Cardiac muscle cell (in vitro differentiated cells and primary cell): ENCODE data around the gene NXPH4. TPM values are rescaled to one million over a fixed set of nuclear protein-coding genes. Genes with fewer than 3 reads are reported as not detected.

Experiments
- DNase-seq, 2 donors: peaks; one replicate each; pipeline versions ENCODE4 v3.0.0 to v3.0.0-alpha.2; 2010 to 2017; ENCODE audit warnings: low read depth in 1 of 2, low spot score in 1 of 2
- H3K27ac ChIP-seq: fragments of 200-600 bp; sonication (generic); 2 replicates; pipeline ENCODE4 v1.5.1; 2016
- H3K27me3 ChIP-seq: fragments of 200-600 bp; sonication (generic); 2 replicates; pipeline ENCODE4 v1.6.0; 2016; ENCODE audit warnings: control low read depth
- H3K36me3 ChIP-seq: fragments of 200-600 bp; sonication (generic); 2 replicates; pipeline ENCODE4 v1.5.1; 2016; ENCODE audit warnings: control low read depth
- H3K4me1 ChIP-seq: fragments of 200-600 bp; sonication (generic); 2 replicates; pipeline ENCODE4 v1.8.1; 2017; ENCODE audit warnings: low read depth, mild to moderate bottlenecking, mixed run types
- H3K4me3 ChIP-seq: fragments of 200-600 bp; sonication (generic); 2 replicates; pipeline ENCODE4 v1.5.1; 2016; ENCODE audit warnings: mild to moderate bottlenecking
- H3K9me3 ChIP-seq: fragments of 200-600 bp; sonication (generic); 2 replicates; pipeline ENCODE4 v1.5.1; 2017; ENCODE audit warnings: low read depth, mild to moderate bottlenecking, control low read depth
- polyA plus RNA-seq: library from polyadenylated mRNA; unstranded; fragments of >200 nt; fragmentation: Nextera tagmentation; extraction: Ambion mirVana; gene quantifications from 2 replicates; pipeline ENCODE4 v1.2.1, GENCODE V29; 2016
- total RNA-seq: library from RNA; depleted of rRNA; stranded (reverse); fragments of >200 nt; gene quantifications from 2 replicates; pipeline ENCODE4 v1.2.3, GENCODE V29; 2016
- TF ChIP-seq, protein P1 (sequence below): IDR thresholded peaks from 2 replicates; pipeline ENCODE4 v1.5.1; 2012; ENCODE audit warnings: low read depth, mild to moderate bottlenecking, low read length

The NXPH4 gene
- total and polyA plus RNA-seq, 2 experiments from 2014 or later, result 0.61 to 0.80 TPM

GRCh38 chr12:57190037-57190436, 26.6 kb upstream of the NXPH4 start:
- no peak overlapping the region for H3K4me3 ChIP-seq
- TF ChIP-seq, protein P1, sequence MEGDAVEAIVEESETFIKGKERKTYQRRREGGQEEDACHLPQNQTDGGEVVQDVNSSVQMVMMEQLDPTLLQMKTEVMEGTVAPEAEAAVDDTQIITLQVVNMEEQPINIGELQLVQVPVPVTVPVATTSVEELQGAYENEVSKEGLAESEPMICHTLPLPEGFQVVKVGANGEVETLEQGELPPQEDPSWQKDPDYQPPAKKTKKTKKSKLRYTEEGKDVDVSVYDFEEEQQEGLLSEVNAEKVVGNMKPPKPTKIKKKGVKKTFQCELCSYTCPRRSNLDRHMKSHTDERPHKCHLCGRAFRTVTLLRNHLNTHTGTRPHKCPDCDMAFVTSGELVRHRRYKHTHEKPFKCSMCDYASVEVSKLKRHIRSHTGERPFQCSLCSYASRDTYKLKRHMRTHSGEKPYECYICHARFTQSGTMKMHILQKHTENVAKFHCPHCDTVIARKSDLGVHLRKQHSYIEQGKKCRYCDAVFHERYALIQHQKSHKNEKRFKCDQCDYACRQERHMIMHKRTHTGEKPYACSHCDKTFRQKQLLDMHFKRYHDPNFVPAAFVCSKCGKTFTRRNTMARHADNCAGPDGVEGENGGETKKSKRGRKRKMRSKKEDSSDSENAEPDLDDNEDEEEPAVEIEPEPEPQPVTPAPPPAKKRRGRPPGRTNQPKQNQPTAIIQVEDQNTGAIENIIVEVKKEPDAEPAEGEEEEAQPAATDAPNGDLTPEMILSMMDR, result no peak
- H3K9me3 ChIP-seq, result no peaks in the 10 kb centered on the region
- H3K4me1 ChIP-seq, result no peaks in the 10 kb centered on the region
- H3K27ac ChIP-seq, result peak overlapping the region; percentile 58
- no peaks in the 10 kb centered on the region for H3K27me3 ChIP-seq
- peak in 1 of 2 donors; percentile 55 for DNase-seq
- peaks cover 47% of the 10 kb centered on the region for H3K36me3 ChIP-seq

- Histone ChIP-seq H3K27me3 (no peaks in the 10 kb centered on the region), H3K27ac (no peak overlapping the region), H3K36me3 (peaks cover 51% of the 10 kb centered on the region), H3K4me3 (no peak overlapping the region), H3K9me3 (no peaks in the 10 kb centered on the region), H3K4me1 (no peaks in the 10 kb centered on the region)
- TF ChIP-seq, protein P1, result no peak
- no peak for DNase-seq
Measured at GRCh38 chr12:57190821-57191220, 25.8 kb upstream of the NXPH4 start.

GRCh38 chr12:57191410-57191809, 25.2 kb upstream of the NXPH4 start:
- DNase-seq, result no peak
- peaks cover 54% of the 10 kb centered on the region for H3K36me3 ChIP-seq
- no peaks in the 10 kb centered on the region for H3K4me1 ChIP-seq
- H3K9me3 ChIP-seq, result no peaks in the 10 kb centered on the region
- no peak overlapping the region for H3K27ac ChIP-seq
- TF ChIP-seq, protein P1, result no peak
- H3K4me3 ChIP-seq, result no peak overlapping the region
- H3K27me3 ChIP-seq, result no peaks in the 10 kb centered on the region

DNA sequence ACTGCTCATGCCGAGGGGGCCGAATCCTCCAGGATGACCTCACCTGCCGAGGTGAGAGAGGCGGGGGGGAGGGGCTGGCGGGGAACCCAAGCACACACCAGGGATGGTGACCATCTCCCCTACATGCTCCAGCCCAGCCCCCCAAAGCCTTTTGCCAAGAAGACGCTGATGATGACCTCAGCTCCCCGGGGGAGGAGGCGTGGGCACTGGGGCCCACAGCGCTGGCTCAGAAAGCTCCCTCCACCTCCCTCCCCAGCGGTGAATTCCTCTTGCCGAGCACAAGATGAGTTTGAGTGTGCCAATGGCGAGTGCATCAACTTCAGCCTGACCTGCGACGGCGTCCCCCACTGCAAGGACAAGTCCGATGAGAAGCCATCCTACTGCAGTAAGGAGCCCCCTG, 23.7 kb upstream of the NXPH4 start:
- Histone ChIP-seq H3K36me3 (peaks cover 53% of the 10 kb centered on the region), H3K9me3 (no peaks in the 10 kb centered on the region), H3K27me3 (no peaks in the 10 kb centered on the region), H3K27ac (no peak overlapping the region), H3K4me3 (no peak overlapping the region), H3K4me1 (no peaks in the 10 kb centered on the region)
- DNase-seq, result no peak
- TF ChIP-seq, protein P1, result no peak

DNA sequence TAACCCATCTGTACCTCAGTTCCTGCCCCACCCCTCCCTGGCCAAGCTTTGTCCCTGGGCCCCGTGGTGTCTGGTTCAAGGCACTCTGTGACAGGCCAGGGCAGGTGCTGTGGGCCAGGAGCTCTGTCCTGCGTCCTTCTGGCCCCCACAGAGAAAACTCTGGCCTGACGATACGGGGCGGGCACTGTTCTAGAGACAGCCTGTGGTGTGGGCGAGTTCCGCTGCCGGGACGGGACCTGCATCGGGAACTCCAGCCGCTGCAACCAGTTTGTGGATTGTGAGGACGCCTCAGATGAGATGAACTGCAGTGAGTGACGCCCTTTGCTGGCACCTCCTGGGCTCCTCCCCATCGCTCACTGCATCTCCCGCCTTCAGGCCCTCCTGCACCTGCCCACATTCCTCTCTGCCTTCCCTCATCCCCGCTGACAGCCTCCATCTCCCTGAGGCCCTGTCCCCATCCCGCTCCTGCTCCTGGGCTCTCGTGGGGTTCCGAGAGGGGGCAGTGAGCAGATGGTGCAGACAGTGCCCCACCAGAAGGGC, 22.8 kb upstream of the NXPH4 start:
- TF ChIP-seq, protein P1, result no peak
- Histone ChIP-seq H3K4me3 (no peak overlapping the region), H3K36me3 (peaks cover 48% of the 10 kb centered on the region), H3K9me3 (no peaks in the 10 kb centered on the region), H3K4me1 (no peaks in the 10 kb centered on the region), H3K27ac (no peak overlapping the region), H3K27me3 (no peaks in the 10 kb centered on the region)
- DNase-seq, result no peak
